ENCODE data around the gene XPNPEP2.

The XPNPEP2 gene

DNA sequence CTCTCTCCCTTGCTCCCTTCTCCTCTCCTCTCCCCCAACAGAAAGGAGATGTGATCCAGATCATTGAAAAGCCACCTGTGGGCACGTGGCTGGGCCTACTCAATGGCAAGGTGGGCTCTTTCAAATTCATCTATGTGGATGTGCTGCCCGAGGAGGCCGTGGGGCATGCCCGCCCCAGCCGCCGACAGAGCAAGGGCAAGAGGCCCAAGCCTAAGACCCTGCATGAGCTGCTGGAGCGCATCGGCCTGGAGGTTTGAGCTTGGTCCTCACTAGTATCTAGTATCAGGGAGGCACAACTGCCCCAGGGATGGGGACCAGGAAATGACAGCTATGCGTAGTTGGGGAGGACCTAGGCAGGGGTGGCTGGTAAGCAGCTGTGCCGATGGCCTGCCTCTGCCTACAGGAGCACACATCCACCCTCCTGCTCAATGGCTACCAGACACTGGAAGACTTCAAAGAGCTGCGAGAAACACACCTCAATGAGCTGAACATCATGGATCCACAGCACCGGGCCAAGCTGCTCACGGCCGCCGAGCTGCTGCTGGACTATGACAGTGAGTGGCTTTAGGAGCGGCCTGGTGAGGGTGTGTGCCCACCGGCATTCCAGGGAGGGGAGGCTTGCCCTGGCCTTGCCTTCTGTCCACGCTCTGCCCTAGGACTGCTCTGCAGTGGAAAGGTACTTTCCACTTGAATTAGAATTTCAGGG, 54.0 kb downstream of the XPNPEP2 start:
- no peaks in the 10 kb centered on the region for H3K27me3 ChIP-seq (ENCODE audit: control insufficient read depth, insufficient read depth, low read length)
- peaks cover 3% of the 10 kb centered on the region for H3K9me3 ChIP-seq (ENCODE audit: control insufficient read depth, low read depth, low read length)
- H3K27ac ChIP-seq (ENCODE audit: low read length) = no peak overlapping the region
- no peaks in the 10 kb centered on the region for H3K36me3 ChIP-seq (ENCODE audit: control insufficient read depth, low read depth, low read length)
- H3K9ac ChIP-seq (ENCODE audit: low read length) = no peak overlapping the region
- H3K4me1 ChIP-seq (ENCODE audit: control insufficient read depth, low read depth, low read length) = no peaks in the 10 kb centered on the region
- no peak overlapping the region for H3K4me3 ChIP-seq (ENCODE audit: low read length)

DNA sequence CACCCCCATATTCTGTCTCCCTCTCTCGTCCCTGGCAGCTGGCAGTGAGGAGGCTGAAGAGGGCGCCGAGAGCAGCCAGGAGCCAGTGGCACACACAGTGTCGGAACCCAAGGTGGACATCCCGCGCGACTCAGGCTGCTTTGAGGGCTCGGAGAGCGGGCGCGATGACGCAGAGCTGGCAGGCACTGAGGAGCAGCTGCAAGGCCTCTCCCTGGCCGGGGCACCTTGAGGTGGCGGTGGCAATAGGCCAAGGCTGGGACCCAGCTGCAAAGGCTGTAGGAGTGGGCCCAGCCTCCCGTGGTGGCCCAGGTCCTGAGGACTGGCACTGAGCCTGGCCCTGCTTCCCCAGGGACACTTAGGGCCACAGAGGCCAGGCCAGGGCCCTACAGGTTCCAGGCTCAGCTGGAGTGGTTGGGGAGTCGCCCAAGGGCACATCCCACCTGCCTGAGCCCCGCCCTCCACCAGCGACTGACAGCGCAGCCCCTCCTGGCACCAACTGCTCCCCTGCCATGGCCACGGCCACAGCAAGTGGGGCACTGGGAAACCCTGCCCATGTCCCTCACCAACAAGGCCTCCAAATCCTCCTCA, 54.9 kb downstream of the XPNPEP2 start:
- H3K9me3 ChIP-seq (ENCODE audit: control insufficient read depth, low read depth, low read length) = peaks cover 10% of the 10 kb centered on the region
- H3K9ac ChIP-seq (ENCODE audit: low read length) = no peak overlapping the region
- H3K4me3 ChIP-seq (ENCODE audit: low read length) = no peak overlapping the region
- no peak overlapping the region for H3K27ac ChIP-seq (ENCODE audit: low read length)
- H3K36me3 ChIP-seq (ENCODE audit: control insufficient read depth, low read depth, low read length) = no peaks in the 10 kb centered on the region
- H3K4me1 ChIP-seq (ENCODE audit: control insufficient read depth, low read depth, low read length) = no peaks in the 10 kb centered on the region
- H3K27me3 ChIP-seq (ENCODE audit: control insufficient read depth, insufficient read depth, low read length) = no peaks in the 10 kb centered on the region

DNA sequence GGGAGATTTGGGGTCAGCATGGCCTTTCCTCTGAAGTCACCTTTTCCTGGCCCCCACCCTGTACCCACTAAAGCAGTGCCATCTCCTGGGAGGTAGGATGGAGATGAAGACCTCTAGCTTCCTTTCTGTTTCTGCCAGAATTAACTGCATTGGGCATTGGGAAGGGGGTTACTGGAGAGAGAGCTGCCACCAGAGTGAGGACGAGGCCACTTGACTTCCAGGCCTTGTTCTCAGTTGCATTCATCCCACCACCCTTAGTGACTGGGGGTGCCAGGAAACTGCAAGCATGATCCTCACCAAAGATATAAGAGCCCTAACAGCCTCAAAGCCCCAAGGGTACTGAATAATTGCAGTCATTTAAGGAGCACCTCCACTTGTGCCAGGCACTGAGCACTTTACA, 56.8 kb downstream of the XPNPEP2 start:
- Histone ChIP-seq H3K27ac (ENCODE audit: low read length) (no peak overlapping the region), H3K36me3 (ENCODE audit: control insufficient read depth, low read depth, low read length) (no peaks in the 10 kb centered on the region), H3K9ac (ENCODE audit: low read length) (no peak overlapping the region)

GRCh38 chrX:129797251-129797906, 58.6 kb downstream of the XPNPEP2 start:
- Histone ChIP-seq H3K36me3 (ENCODE audit: control insufficient read depth, low read depth, low read length) (no peaks in the 10 kb centered on the region), H3K4me3 (ENCODE audit: low read length) (no peak overlapping the region), H3K27ac (ENCODE audit: low read length) (no peak overlapping the region), H3K4me1 (ENCODE audit: control insufficient read depth, low read depth, low read length) (no peaks in the 10 kb centered on the region), H3K9me3 (ENCODE audit: control insufficient read depth, low read depth, low read length) (peaks cover 14% of the 10 kb centered on the region), H3K9ac (ENCODE audit: low read length) (no peak overlapping the region), H3K27me3 (ENCODE audit: control insufficient read depth, insufficient read depth, low read length) (no peaks in the 10 kb centered on the region)

More for the DNA sequence above, 56.8 kb downstream of the XPNPEP2 start:
- Histone ChIP-seq H3K4me1 (ENCODE audit: control insufficient read depth, low read depth, low read length) (no peaks in the 10 kb centered on the region), H3K4me3 (ENCODE audit: low read length) (no peak overlapping the region), H3K9me3 (ENCODE audit: control insufficient read depth, low read depth, low read length) (peaks cover 14% of the 10 kb centered on the region), H3K27me3 (ENCODE audit: control insufficient read depth, insufficient read depth, low read length) (no peaks in the 10 kb centered on the region)

DNA sequence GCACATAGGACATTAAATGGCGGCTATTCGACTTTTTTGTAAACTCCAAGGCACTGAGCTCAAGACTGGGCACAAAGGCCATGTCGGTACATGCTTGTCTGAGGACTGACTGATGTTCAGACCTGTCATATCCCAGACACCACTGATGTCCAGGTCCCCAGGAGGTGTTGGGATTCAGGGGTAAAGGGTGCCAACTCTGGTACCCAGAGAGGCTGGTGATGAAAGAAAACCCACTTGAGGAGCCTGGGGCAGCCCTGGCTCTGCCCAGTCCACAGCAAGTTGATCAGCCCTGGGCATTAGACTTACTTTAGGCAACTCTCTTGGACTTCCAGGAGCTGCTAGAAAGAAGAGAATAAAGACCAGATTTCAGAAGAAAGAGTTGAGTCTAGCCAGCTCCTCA, 59.7 kb downstream of the XPNPEP2 start:
- no peak overlapping the region for H3K9ac ChIP-seq (ENCODE audit: low read length)
- no peak overlapping the region for H3K4me3 ChIP-seq (ENCODE audit: low read length)
- H3K36me3 ChIP-seq (ENCODE audit: control insufficient read depth, low read depth, low read length) = no peaks in the 10 kb centered on the region

DNA sequence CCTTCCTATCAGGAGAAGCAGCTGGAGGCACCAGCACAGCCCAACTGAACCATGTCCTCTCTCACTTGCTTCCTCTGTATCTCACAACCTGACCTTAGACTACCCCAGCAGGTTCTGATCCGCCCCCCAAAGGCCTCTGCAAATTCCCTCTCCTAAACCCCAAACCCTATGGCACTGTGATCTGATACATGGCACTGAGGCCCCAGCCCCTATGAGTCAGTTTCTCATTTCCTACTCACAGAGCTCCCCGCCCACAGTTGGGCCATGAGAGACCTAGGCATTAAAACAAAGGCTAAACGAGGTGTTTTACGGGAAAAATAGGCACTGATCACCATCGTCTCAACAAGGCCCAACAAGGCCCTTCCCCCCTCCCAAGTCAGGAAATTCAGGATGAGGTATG, 60.1 kb downstream of the XPNPEP2 start:
- Histone ChIP-seq H3K9me3 (ENCODE audit: control insufficient read depth, low read depth, low read length) (peaks cover 14% of the 10 kb centered on the region), H3K4me1 (ENCODE audit: control insufficient read depth, low read depth, low read length) (no peaks in the 10 kb centered on the region), H3K9ac (ENCODE audit: low read length) (no peak overlapping the region), H3K27ac (ENCODE audit: low read length) (no peak overlapping the region), H3K36me3 (ENCODE audit: control insufficient read depth, low read depth, low read length) (no peaks in the 10 kb centered on the region), H3K4me3 (ENCODE audit: low read length) (no peak overlapping the region), H3K27me3 (ENCODE audit: control insufficient read depth, insufficient read depth, low read length) (no peaks in the 10 kb centered on the region)

More for the DNA sequence above, 59.7 kb downstream of the XPNPEP2 start:
- no peaks in the 10 kb centered on the region for H3K4me1 ChIP-seq (ENCODE audit: control insufficient read depth, low read depth, low read length)
- no peak overlapping the region for H3K27ac ChIP-seq (ENCODE audit: low read length)
- H3K27me3 ChIP-seq (ENCODE audit: control insufficient read depth, insufficient read depth, low read length) = no peaks in the 10 kb centered on the region
- H3K9me3 ChIP-seq (ENCODE audit: control insufficient read depth, low read depth, low read length) = peaks cover 14% of the 10 kb centered on the region

DNA sequence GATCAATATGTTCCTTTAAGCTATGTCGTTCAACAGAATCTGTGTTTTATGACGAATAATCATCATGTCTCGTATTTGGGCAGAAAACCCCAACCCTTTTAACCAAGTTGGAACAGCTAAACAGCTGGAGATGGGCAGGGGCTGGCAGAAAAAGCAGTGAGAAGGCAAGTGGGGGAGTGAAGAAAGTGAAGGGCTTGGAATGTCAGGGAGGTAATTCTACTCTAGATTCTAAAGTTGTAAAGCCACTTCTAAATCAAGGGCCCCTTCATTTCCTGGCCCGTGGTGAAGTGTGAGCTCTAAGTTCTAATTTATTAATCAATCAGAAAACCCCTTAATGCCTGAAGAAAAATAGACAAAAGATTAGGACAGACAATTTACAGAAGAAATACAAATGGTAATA, 61.4 kb downstream of the XPNPEP2 start:
- Histone ChIP-seq H3K27ac (ENCODE audit: low read length) (no peak overlapping the region), H3K4me1 (ENCODE audit: control insufficient read depth, low read depth, low read length) (no peaks in the 10 kb centered on the region), H3K36me3 (ENCODE audit: control insufficient read depth, low read depth, low read length) (no peaks in the 10 kb centered on the region), H3K4me3 (ENCODE audit: low read length) (no peak overlapping the region), H3K9ac (ENCODE audit: low read length) (no peak overlapping the region), H3K27me3 (ENCODE audit: control insufficient read depth, insufficient read depth, low read length) (no peaks in the 10 kb centered on the region), H3K9me3 (ENCODE audit: control insufficient read depth, low read depth, low read length) (peaks cover 14% of the 10 kb centered on the region)

- Histone ChIP-seq H3K27me3 (ENCODE audit: control insufficient read depth, insufficient read depth, low read length) (no peaks in the 10 kb centered on the region), H3K36me3 (ENCODE audit: control insufficient read depth, low read depth, low read length) (peaks cover 6% of the 10 kb centered on the region), H3K4me1 (ENCODE audit: control insufficient read depth, low read depth, low read length) (no peaks in the 10 kb centered on the region), H3K27ac (ENCODE audit: low read length) (no peak overlapping the region), H3K9me3 (ENCODE audit: control insufficient read depth, low read depth, low read length) (peaks cover 15% of the 10 kb centered on the region), H3K4me3 (ENCODE audit: low read length) (no peak overlapping the region), H3K9ac (ENCODE audit: low read length) (no peak overlapping the region)
Measured at GRCh38 chrX:129802863-129803262, 64.1 kb downstream of the XPNPEP2 start.

- Histone ChIP-seq H3K36me3 (ENCODE audit: control insufficient read depth, low read depth, low read length) (peaks cover 6% of the 10 kb centered on the region), H3K4me3 (ENCODE audit: low read length) (no peak overlapping the region), H3K9ac (ENCODE audit: low read length) (no peak overlapping the region), H3K27ac (ENCODE audit: low read length) (no peak overlapping the region), H3K4me1 (ENCODE audit: control insufficient read depth, low read depth, low read length) (no peaks in the 10 kb centered on the region), H3K9me3 (ENCODE audit: control insufficient read depth, low read depth, low read length) (peaks cover 10% of the 10 kb centered on the region), H3K27me3 (ENCODE audit: control insufficient read depth, insufficient read depth, low read length) (no peaks in the 10 kb centered on the region)
Measured at GRCh38 chrX:129804806-129805205, 66.0 kb downstream of the XPNPEP2 start.

GRCh38 chrX:129808158-129808828, 69.5 kb downstream of the XPNPEP2 start:
- H3K27me3 ChIP-seq (ENCODE audit: control insufficient read depth, insufficient read depth, low read length) = no peaks in the 10 kb centered on the region
- H3K27ac ChIP-seq (ENCODE audit: low read length) = no peak overlapping the region

More at GRCh38 chrX:129808158-129808828, 69.5 kb downstream of the XPNPEP2 start:
- Histone ChIP-seq H3K4me3 (ENCODE audit: low read length) (no peak overlapping the region), H3K9me3 (ENCODE audit: control insufficient read depth, low read depth, low read length) (peaks cover 10% of the 10 kb centered on the region), H3K9ac (ENCODE audit: low read length) (no peak overlapping the region), H3K4me1 (ENCODE audit: control insufficient read depth, low read depth, low read length) (no peaks in the 10 kb centered on the region), H3K36me3 (ENCODE audit: control insufficient read depth, low read depth, low read length) (peaks cover 13% of the 10 kb centered on the region)
